Colonic mucosa (tissue), 4 donors: Measurements from ENCODE around the gene CDK11A. TPM values are rescaled to one million over a fixed set of nuclear protein-coding genes. Genes with fewer than 3 reads are reported as not detected.
"Not testable (repeated sequence)": the region's sequence is repeated elsewhere in the genome, so short reads cannot be mapped to it uniquely, and the experiment has no call there.

Experiments used
- DNase-seq: peaks from one replicate; pipeline ENCODE4 v3.0.0-alpha.2; 2020
- H3K27ac ChIP-seq: fragments of 200-600 bp; one replicate; pipeline ENCODE4 v1.8.0; 2021
- H3K27me3 ChIP-seq: fragments of 200-600 bp; one replicate; pipeline ENCODE4 v1.8.0; 2021
- H3K36me3 ChIP-seq: fragments of 200-600 bp; one replicate; pipeline ENCODE4 v1.8.0; 2021
- H3K4me1 ChIP-seq: fragments of 200-600 bp; one replicate; pipeline ENCODE4 v1.8.0; 2021; ENCODE audit warnings: mild to moderate bottlenecking
- H3K4me3 ChIP-seq: fragments of 200-600 bp; one replicate; pipeline ENCODE4 v1.8.0; 2021
- H3K9ac ChIP-seq, 2 donors: one replicate each; pipeline ENCODE4 v1.7.0; 2013; ENCODE audit warnings: control low read depth in 2 of 2, low read depth in 2 of 2, low read length in 2 of 2
- H3K9me3 ChIP-seq: fragments of 200-600 bp; one replicate; pipeline ENCODE4 v1.8.0; 2021
- intact Hi-C: fragments of 100-400 bp; cut with DNase I; formaldehyde crosslinking; loops from one replicate; pipeline ENCODE4 v1.14.1; 2022
- total RNA-seq, 2 donors: library from RNA; stranded (reverse); fragmentation: NEBNext Ultra II Directional in 1 of 2; extraction: Animal tissue kit (Norgen Biotek cat#: 25700) in 1 of 2; gene quantifications; one replicate each; pipeline ENCODE4 v1.2.1, GENCODE V29; 2021
- TF ChIP-seq, protein P1 (sequence below): fragments of 200-600 bp; IDR thresholded peaks from one replicate; pipeline ENCODE4 v1.8.0; 2022; ENCODE audit warnings: antibody characterized with exemption, mild to moderate bottlenecking
- donor health status: healthy.
- donor health status: DM: no; HTN: no; CAD: no.
- donor health status: DM: no; HTN: no; CAD: no.

Gene CDK11A
- total RNA-seq, 2 donors from 2014 or later = 52.2 to 58.5 TPM

DNA sequence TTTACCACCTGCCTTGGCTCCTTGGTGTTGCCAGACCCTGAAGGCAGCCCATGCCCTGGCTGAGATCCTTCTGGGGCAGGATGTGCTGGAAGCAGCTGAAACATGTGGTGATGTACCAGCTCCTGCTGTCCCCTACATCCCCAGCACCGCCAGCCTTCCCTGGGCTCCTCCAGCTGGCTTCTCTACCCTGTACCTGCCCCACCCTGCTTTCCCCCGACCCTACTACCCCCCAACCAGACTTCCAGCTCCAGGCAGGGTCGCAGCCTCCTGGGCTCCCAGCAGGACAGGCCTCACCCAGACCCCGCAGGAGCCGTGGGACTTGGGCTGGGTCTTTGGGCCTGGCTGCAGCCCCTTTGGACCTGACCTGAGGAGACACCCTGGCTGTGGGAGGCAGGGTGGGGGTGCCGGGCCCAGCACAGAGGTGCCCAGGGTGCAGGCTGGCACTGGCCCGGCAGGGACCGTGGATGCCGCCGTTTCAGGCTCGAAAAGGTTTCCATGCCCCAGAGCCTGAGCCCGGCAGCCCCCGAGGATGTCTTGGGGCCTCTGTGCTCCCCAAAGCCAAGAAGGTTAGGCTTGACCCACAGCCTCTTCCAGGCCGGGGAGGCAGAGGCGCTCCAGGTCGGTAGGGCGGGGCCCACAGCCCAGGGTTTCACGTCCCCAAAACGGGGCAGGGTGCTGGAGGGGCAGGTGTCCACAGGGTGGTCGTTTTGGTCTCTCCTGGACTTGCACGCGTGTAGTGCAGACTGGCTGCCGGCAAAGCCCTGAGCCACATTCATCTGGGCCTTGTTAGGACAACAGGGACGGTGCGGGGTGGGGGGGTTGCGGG, 26.6 kb downstream of the CDK11A start:
- not testable (repeated sequence) for DNase-seq, H3K9ac ChIP-seq, H3K9me3 ChIP-seq, H3K36me3 ChIP-seq, H3K4me1 ChIP-seq, H3K4me3 ChIP-seq, H3K27me3 ChIP-seq, H3K27ac ChIP-seq
- intact Hi-C loops = loop anchor here (10.0 kb wide), 1 partner anchor 47 kb away; no protein-coding TSS in a partner anchor

DNA sequence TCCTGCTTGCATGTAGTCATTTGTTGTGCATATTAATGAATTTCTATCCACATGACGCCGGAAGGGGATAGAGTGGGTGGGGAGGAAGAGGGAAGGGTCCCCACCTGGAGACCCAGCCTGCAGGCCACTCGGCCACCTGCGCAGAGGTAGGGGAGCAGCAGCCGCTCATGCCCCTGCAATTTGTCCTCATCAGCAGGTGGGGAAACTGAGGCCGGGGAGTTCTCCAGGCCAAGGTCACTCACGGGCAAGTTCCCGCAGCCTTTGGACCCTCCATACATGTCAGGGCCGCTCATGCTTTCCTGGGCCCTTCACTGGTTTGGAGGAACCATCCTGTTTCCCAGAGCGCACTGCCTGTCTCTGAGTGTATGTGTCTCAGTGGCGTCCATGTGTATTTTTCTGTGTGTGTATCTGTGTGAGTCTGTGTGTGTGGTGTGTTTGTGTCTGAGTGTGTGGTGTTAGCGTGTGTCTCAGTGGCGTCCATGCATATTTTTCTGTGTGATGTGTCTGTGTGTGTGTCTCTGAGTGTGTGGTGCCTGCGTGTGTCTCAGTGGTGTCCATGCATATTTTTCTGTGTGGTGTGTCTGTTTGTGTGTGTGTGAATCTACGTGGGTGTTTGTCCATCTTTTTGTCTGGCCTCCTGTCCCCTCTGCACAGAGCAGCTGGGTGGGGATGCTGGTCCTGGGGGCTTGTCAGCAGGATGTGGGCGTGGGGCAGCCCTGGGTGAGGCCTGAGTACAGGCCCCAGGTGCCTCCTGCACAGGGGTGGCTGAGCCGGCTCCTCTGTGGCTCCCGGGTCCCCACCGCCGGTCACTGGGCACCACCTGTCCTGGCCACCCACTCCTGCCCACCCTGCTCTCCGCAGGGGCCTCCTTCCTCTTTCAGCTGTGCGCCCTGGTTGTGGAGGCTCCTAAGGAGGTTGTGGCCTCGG, 27.5 kb downstream of the CDK11A start:
- not testable (repeated sequence) for H3K27me3 ChIP-seq, H3K27ac ChIP-seq, H3K9me3 ChIP-seq, H3K4me3 ChIP-seq, H3K9ac ChIP-seq, H3K36me3 ChIP-seq, H3K4me1 ChIP-seq, DNase-seq
- intact Hi-C loops = loop anchor here (10.0 kb wide), 1 partner anchor 48 kb away; no protein-coding TSS in a partner anchor

DNA sequence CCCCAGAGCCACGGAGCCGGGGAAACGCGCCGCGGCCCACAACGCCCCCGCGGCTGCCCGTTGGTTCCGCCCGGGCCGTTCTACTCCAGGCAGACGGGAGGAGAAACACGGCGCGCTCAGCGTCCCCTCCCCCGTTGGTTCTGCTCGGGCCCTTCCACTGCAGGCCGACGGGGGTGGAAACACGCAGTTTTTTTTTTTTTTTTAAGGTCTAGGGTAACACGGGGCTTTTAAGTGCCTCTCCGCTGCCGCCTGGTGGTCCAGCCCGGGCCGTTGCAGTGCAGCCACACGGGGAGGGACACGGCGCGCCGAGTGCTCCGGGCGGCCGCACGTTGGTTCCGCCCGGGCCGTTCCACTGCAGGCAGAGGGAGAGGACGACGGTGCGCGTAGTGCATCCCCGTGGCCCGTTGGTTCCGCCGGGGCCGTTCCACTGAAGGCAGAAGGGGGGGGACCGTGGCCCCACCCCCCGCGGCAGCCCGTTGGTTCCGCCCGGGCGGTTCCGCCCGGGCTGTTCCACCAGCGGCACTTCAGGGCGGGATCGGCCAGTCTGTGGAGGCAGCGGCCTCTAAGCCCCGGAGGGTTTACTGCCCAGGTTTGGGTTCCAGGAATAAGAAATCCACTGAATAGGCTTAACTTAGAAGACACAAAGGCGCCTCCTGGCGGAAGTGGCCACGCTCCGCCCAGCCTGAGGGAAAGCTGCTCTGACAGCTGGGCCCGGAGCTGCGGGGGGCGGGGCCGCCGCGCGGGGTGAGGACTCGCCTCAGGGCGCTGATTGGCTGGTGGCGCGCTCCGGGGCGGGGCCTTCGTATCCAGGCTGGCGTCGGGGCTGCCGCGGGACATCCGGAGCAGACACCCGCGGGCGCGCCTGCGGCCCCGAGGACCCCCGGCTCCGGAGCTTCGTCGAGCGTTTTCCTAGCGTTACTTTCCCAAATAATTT, 31.2 kb downstream of the CDK11A start, which contains the start of gene SLC35E2B:
Gene SLC35E2B, minus strand, starts transcription at position 82 of the 934 bp plus-strand sequence. CDS start 16,096 bp downstream, outside the sequence.
- H3K4me1 ChIP-seq, H3K27me3 ChIP-seq, H3K36me3 ChIP-seq, H3K9me3 ChIP-seq: not testable (repeated sequence)
- intact Hi-C loops = loop anchor here (10.0 kb wide), 1 partner anchor 52 kb away; no protein-coding TSS in a partner anchor
- DNase-seq = peak; percentile 93
- H3K27ac ChIP-seq = peak within 1 kb of the TSS; percentile 87
- H3K4me3 ChIP-seq = peak within 1 kb of the TSS; percentile 51
- peak within 1 kb of the TSS; percentile 34 to 50 for H3K9ac ChIP-seq

DNA sequence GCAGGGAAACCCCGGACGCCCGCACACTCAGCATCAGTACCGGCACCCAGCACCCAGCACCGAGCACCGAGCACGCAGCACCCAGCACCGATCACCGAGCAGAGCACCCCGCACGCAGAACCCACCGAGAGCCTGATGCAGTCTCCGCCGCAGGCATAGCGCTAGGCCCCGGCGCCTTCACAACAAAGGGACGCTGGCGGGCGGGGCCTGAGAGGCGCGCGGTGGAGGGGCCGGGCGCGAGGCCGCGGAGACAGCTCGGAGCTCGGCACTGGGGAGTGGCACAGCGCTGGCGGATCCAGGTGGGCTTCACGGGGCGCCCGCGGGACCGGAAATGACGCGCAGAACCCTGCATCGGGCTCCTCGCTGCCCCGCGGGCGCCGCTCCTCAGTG, 31.8 kb downstream of the CDK11A start:
- intact Hi-C loops = loop anchor here (10.0 kb wide), 1 partner anchor 52 kb away; no protein-coding TSS in a partner anchor

DNA sequence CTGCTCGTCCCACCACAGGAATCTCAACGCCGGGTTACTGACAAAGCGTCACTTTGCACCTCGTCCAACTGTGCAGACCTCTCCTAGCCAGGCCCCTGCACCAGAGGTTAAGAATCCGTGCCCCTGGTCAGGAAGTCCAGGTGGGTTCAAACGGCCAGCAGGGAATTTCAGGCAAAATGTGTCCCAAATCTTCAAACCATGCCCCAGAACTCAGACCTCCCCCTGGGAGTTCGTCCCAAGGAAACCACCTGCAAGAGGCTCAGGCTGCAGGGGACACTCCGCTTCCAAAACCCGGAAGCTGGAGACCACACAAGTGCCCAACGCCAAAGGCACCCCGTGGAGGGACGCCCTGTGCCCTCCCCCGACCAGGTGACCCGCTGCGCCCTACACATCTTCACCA, 32.7 kb downstream of the CDK11A start:
- intact Hi-C loops = loop anchor here (10.0 kb wide), 1 partner anchor 53 kb away; no protein-coding TSS in a partner anchor
- H3K9me3 ChIP-seq, H3K27me3 ChIP-seq, H3K36me3 ChIP-seq, H3K4me3 ChIP-seq, DNase-seq, H3K27ac ChIP-seq, H3K4me1 ChIP-seq: not testable (repeated sequence)
- H3K9ac ChIP-seq = peak overlapping the region in 1 of 2 donors; percentile 43

More for the DNA sequence above, 31.8 kb downstream of the CDK11A start:
- DNase-seq = peak; percentile 79
- H3K4me3 ChIP-seq = peak overlapping the region; percentile 51
- not testable (repeated sequence) for H3K27me3 ChIP-seq, H3K4me1 ChIP-seq, H3K36me3 ChIP-seq, H3K9me3 ChIP-seq
- H3K27ac ChIP-seq = peak overlapping the region; percentile 87
- peak overlapping the region; percentile 34 to 50 for H3K9ac ChIP-seq

DNA sequence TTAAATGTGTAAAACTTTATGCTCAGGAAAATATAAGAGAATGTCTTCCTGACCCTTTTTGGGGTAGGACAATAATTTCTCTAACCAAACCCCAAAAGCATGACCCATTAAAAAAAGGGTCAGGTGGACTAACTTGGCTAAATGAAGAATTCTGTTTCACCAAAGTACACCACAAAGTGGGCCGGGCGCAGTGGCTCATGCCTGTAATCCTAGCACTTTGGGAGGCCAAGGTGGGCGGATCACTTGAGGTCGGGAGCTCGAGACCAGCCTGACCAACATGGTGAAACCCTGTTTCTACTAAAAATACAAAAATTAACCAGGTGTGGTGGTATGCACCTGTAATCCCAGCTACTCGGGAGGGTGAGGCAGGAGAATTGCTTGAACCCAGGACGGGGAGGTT, 34.6 kb downstream of the CDK11A start:
- H3K36me3 ChIP-seq, H3K9ac ChIP-seq, intact Hi-C loops, H3K27me3 ChIP-seq, H3K4me1 ChIP-seq, H3K27ac ChIP-seq, H3K9me3 ChIP-seq, DNase-seq, H3K4me3 ChIP-seq: not testable (repeated sequence)

DNA sequence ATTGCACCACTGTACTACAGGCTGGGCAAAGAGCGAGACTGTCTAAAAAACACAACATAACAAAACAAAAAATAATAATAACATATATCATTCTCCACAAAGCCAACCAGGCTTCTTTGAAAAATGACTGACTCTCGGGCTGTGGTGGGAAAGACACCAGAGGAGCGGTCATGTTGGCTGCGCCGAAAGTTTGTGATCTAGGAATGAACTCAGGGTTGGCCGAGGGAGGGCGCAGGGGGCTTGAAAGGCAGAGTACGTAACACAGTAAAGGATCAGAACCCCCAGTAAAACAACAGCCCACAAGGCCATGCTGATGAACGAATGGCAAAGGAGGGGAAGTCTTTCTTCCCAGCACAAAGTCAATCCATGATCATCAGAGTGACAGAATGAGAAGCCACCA, 36.3 kb downstream of the CDK11A start:
- no peak for DNase-seq
- intact Hi-C loops = no loop called here
- no peaks in the 10 kb centered on the region for H3K4me1 ChIP-seq

More for the DNA sequence above, 36.3 kb downstream of the CDK11A start:
- H3K27me3 ChIP-seq = no peaks in the 10 kb centered on the region
- no peaks in the 10 kb centered on the region for H3K9me3 ChIP-seq
- no peak overlapping the region for H3K9ac ChIP-seq
- TF ChIP-seq, protein P1, sequence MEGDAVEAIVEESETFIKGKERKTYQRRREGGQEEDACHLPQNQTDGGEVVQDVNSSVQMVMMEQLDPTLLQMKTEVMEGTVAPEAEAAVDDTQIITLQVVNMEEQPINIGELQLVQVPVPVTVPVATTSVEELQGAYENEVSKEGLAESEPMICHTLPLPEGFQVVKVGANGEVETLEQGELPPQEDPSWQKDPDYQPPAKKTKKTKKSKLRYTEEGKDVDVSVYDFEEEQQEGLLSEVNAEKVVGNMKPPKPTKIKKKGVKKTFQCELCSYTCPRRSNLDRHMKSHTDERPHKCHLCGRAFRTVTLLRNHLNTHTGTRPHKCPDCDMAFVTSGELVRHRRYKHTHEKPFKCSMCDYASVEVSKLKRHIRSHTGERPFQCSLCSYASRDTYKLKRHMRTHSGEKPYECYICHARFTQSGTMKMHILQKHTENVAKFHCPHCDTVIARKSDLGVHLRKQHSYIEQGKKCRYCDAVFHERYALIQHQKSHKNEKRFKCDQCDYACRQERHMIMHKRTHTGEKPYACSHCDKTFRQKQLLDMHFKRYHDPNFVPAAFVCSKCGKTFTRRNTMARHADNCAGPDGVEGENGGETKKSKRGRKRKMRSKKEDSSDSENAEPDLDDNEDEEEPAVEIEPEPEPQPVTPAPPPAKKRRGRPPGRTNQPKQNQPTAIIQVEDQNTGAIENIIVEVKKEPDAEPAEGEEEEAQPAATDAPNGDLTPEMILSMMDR = no peak
- H3K4me3 ChIP-seq = no peak overlapping the region
- no peaks in the 10 kb centered on the region for H3K36me3 ChIP-seq
- no peak overlapping the region for H3K27ac ChIP-seq
